ENCODE results near the gene UVRAG.

The UVRAG gene

GRCh38 chr11:75784085-75784478 is 30.9 kb upstream of the UVRAG start:
- DNase-seq = no peak

GRCh38 chr11:75784506-75784905 is 30.5 kb upstream of the UVRAG start:
- DNase-seq = no peak

- DNase-seq = no peak
These were observed 29.8 kb upstream of the UVRAG start for GRCh38 chr11:75785187-75785586.

GRCh38 chr11:75786101-75786736 is 28.8 kb upstream of the UVRAG start:
- DNase-seq = no peak

- DNase-seq = no peak
These were observed 25.5 kb upstream of the UVRAG start for GRCh38 chr11:75789521-75789920.

- no peak for DNase-seq
These were observed 24.0 kb upstream of the UVRAG start for GRCh38 chr11:75790986-75791385.

GRCh38 chr11:75792127-75792731 is 22.8 kb upstream of the UVRAG start:
- no peak for DNase-seq

GRCh38 chr11:75792997-75793800 is 21.8 kb upstream of the UVRAG start:
- DNase-seq = no peak

- no peak for DNase-seq
These were observed 21.0 kb upstream of the UVRAG start for GRCh38 chr11:75793966-75794365.

- no peak for DNase-seq
These were observed 19.5 kb upstream of the UVRAG start for GRCh38 chr11:75795276-75796090.

- no peak for DNase-seq
These were observed 18.9 kb upstream of the UVRAG start for GRCh38 chr11:75796091-75796435.

- DNase-seq = no peak
These were observed 17.9 kb upstream of the UVRAG start for GRCh38 chr11:75797116-75797515.

GRCh38 chr11:75797792-75798191 is 17.2 kb upstream of the UVRAG start:
- DNase-seq = no peak

- no peak for DNase-seq
These were observed 14.8 kb upstream of the UVRAG start for GRCh38 chr11:75800136-75800675.

- DNase-seq = no peak
These were observed 14.2 kb upstream of the UVRAG start for GRCh38 chr11:75800728-75801361.

GRCh38 chr11:75801362-75802020 is 13.5 kb upstream of the UVRAG start:
- no peak for DNase-seq

- DNase-seq = no peak
These were observed 12.7 kb upstream of the UVRAG start for GRCh38 chr11:75802021-75802912.

GRCh38 chr11:75802913-75803820 is 11.8 kb upstream of the UVRAG start:
- DNase-seq = peak; percentile 51

GRCh38 chr11:75809111-75809510 is 5.9 kb upstream of the UVRAG start:
- no peak for DNase-seq

GRCh38 chr11:75809991-75810390 is 5.0 kb upstream of the UVRAG start:
- no peak for DNase-seq
